Mammary microvascular endothelial cell (primary cell): ENCODE results near the gene DCAF17. TPM values are rescaled to one million over a fixed set of nuclear protein-coding genes. Genes with fewer than 3 reads are reported as not detected.

ENCODE experiments used
- total RNA-seq: library from RNA; depleted of rRNA; stranded (reverse); fragments of >200 nt; gene quantifications from 2 replicates; pipeline ENCODE4 v1.2.3, GENCODE V29; 2015

The DCAF17 gene
- total RNA-seq = 9.4 and 10.1 TPM in 2 replicates

GRCh38 chr2:171434013-171434989 lies at the start of gene DCAF17:
Gene DCAF17, plus strand, starts transcription at chr2:171434226. Its CDS starts 352 bp downstream, at chr2:171434578.

GRCh38 chr2:171433763-171434012 lies 338 bp upstream of the DCAF17 start, which contains the start of gene METTL8:
Gene METTL8, minus strand, starts transcription at chr2:171433990. Its CDS starts 41,805 bp downstream, at chr2:171392185.

GRCh38 chr2:171522052-171522787 lies 88.2 kb downstream of the DCAF17 start, which contains the start of gene CYBRD1:
Gene CYBRD1, plus strand, starts transcription at chr2:171522474. Its CDS starts 72 bp downstream, at chr2:171522546.

Other genes starting within 250 kb of the DCAF17 start
- 29.6 and 32.5 TPM in 2 replicates for gene METTL8, start 236 bp upstream of the DCAF17 start, total RNA-seq
- 9.6 and 10.2 TPM in 2 replicates for gene CYBRD1, start 88.2 kb downstream of the DCAF17 start, total RNA-seq